ENCODE data around the gene RFC2.
"Not testable (repeated sequence)": the region's sequence is repeated elsewhere in the genome, so short reads cannot be mapped to it uniquely, and the experiment has no call there.

The RFC2 gene

GRCh38 chr7:74206589-74207120, 47.5 kb downstream of the RFC2 start:
- peak; percentile 91 for TF ChIP-seq CTCF (IDR thresholded peaks at IDR 0.05; ENCODE audit: insufficient read depth, low read depth, low read length, missing control alignments)
- no peak overlapping the region for H3K4me3 ChIP-seq (ENCODE audit: low read length)
- peak; percentile 58 for DNase-seq (ENCODE audit: low read depth)

DNA sequence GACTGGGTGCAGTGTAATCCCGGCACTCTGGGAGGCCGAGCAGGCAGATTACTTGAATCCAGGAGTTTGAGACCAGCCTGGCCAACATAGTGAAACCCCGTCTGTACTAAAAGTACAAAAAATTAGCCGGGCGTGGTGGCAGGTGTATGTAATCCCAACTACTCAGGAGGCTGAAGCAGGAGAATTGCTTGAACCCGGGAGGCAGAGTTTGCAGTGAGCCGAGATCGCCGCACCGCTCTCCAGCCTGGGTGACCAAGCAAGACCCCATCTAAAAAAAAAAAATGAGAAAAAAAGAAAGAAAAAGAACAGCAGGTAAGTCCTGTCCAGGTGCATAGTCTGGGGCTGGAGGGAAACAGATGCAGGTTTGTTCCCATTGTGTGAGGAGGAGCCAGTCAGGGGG, 48.1 kb downstream of the RFC2 start:
- not testable (repeated sequence) for H3K4me3 ChIP-seq (ENCODE audit: low read length); DNase-seq (ENCODE audit: low read depth)

DNA sequence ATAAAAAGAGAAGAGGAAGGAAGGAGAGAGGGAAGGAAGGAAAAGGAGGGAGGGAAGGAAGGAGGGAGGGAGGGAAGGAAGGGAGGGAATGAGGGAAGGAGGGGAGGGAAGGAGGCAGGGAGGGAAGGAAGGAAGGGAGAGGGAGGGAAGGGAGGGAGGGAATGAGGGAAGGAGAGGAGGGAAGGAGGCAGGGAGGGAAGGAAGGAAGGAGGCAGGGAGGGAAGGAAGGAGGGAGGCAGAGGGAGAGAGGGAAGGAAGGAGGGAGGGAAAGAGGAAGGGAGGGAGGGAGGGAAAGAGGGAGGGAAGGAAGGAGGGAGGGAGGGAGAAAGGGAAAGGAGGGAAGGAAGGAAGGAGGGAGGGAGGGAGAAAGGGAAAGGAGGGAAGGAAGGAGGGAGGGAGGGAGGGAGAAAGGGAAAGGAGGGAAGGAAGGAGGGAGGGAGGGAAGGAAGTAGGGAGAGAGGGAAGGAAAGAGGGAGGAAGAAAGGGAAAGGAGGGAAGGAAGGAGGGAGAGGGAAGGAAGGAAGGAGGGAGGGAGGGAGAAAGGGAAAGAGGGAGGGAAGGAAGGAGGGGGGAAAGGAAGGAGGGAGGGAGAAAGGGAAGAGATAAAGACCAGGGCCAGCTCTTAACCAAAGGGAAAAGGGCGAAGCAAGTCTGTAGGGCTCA, 50.1 kb downstream of the RFC2 start:
- H3K4me3 ChIP-seq (ENCODE audit: low read length), result no peak overlapping the region
- no peak for DNase-seq (ENCODE audit: low read depth)
- no peak for TF ChIP-seq CTCF (IDR thresholded peaks at IDR 0.05; ENCODE audit: insufficient read depth, low read depth, low read length, missing control alignments)

GRCh38 chr7:74202841-74203556, 51.2 kb downstream of the RFC2 start:
- H3K4me3 ChIP-seq (ENCODE audit: low read length), result no peak overlapping the region
- peak; percentile 66 for DNase-seq (ENCODE audit: low read depth)
- peak; percentile 72 for TF ChIP-seq CTCF (IDR thresholded peaks at IDR 0.05; ENCODE audit: insufficient read depth, low read depth, low read length, missing control alignments)

GRCh38 chr7:74199551-74200355, 54.4 kb downstream of the RFC2 start:
- no peak for DNase-seq (ENCODE audit: low read depth)
- H3K4me3 ChIP-seq (ENCODE audit: low read length), result no peak overlapping the region
- TF ChIP-seq CTCF (IDR thresholded peaks at IDR 0.05; ENCODE audit: insufficient read depth, low read depth, low read length, missing control alignments), result no peak

- no peak overlapping the region for H3K4me3 ChIP-seq (ENCODE audit: low read length)
- TF ChIP-seq CTCF (IDR thresholded peaks at IDR 0.05; ENCODE audit: insufficient read depth, low read depth, low read length, missing control alignments), result no peak
Measured at GRCh38 chr7:74197449-74198124, 56.6 kb downstream of the RFC2 start.

DNA sequence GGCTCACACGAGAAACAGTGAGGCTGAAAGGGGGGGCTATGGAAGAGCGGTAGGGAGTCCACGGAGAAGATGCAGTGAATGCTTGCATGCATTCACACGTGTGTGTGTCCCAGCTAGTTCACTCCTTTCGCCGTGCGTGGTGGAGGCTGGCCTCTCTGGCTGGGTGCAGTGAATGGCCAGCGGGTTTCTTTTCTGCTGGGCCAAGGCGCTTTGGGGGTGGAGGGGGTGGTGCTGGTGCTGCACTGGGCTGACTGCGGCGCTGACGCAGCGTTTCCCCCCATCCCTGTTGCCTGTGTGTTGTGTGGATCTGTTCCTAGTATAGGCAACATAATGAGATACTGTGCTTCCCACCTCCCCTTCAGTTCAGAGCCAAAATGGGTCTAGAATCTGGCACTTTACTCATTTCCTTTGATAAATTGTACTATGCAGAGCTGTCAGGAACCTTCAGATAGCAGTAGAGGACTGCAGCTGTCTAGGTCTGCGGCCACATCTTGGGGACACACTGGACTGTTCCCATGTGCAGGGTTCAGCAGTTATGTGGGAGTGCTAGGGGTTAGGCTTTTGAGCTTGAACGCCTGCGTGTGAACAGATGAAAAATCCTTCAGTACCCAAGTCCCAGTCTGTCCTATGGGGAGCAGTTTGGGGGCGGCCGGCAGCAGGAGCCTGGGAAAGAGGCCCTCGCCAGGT, 58.1 kb downstream of the RFC2 start:
- not testable (repeated sequence) for H3K4me3 ChIP-seq (ENCODE audit: low read length); DNase-seq (ENCODE audit: low read depth)

More at GRCh38 chr7:74197449-74198124, 56.6 kb downstream of the RFC2 start:
- DNase-seq (ENCODE audit: low read depth), result no peak

DNA sequence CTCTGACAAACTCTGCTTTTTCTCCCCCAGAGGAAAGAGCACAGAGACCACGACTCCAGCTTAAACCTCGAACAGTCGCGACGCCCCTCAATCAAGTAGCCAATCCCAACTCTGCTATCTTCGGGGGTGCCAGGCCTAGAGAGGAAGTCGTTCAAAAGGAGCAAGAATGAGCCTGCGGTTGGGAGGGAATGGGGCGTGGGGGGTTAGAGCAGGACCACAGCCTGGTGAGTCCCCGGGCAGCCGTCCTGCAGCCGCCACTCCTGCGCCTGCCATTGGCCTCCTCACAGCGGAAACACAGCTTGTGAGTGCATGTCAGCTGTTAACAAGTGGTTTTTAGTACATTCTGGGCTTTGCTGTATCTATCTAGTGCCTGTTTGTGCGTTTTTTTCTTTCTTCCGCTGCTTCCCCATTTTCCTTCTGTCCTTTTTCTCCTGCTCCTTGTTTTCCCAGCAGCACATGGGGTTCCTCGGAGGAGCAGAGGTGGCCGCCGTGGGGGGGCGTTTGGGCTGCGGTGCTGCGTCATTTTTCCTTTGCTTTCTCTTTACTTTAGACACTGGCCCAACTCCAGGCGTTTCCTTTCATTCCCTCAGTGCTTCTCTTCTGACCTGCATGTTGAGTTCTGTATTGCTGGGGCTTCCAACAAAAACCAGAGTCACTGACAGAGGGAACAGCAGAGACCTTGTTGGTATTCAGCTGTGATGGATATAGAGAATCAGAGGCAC, 58.9 kb downstream of the RFC2 start:
- not testable (repeated sequence) for DNase-seq (ENCODE audit: low read depth); H3K4me3 ChIP-seq (ENCODE audit: low read length)
